ENCODE results near the gene USH2A.

DNA sequence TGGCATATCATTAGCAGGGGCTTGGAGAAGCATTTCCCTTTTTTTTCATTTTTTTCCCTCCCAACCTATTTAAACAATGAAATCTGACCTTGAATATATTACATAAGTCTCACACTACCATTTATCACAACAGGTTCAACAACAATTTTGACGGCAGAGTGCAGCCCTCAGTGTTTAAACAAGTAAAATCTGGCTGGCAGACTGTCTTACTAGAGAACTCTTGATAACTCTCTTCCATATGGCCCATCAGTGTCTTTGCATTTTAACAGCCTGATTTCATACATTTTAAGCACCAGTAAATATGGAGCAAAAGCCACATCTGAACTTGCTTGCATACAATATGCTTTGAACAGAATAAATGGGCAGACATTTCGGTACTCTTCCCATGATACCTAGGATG lies 643.1 kb downstream of the USH2A start:
- TF ChIP-seq POLR2A (IDR thresholded peaks at IDR 0.05) (no peak), CTCF (IDR thresholded peaks at IDR 0.05) (no peak)
